GM12875 (cell line): ENCODE results near the gene FAM78A.
A peak's percentile ranks its signal among the peaks of the same experiment; 100 is the strongest.
"Not testable (repeated sequence)": the region's sequence is repeated elsewhere in the genome, so short reads cannot be mapped to it uniquely, and the experiment has no call there.

Source experiments
- H3K4me3 ChIP-seq: one replicate; pipeline ENCODE4 v1.5.1; 2011; ENCODE audit warnings: low read depth, low read length, control low read depth
- TF ChIP-seq, protein P1 (sequence below): IDR thresholded peaks from 2 replicates; pipeline ENCODE4 v1.5.1; 2011; ENCODE audit warnings: low read depth, mild to moderate bottlenecking, control low read depth, inconsistent platforms, low read length, moderate library complexity, borderline replicate concordance; ENCODE audit not compliant: insufficient read depth

Gene FAM78A

DNA sequence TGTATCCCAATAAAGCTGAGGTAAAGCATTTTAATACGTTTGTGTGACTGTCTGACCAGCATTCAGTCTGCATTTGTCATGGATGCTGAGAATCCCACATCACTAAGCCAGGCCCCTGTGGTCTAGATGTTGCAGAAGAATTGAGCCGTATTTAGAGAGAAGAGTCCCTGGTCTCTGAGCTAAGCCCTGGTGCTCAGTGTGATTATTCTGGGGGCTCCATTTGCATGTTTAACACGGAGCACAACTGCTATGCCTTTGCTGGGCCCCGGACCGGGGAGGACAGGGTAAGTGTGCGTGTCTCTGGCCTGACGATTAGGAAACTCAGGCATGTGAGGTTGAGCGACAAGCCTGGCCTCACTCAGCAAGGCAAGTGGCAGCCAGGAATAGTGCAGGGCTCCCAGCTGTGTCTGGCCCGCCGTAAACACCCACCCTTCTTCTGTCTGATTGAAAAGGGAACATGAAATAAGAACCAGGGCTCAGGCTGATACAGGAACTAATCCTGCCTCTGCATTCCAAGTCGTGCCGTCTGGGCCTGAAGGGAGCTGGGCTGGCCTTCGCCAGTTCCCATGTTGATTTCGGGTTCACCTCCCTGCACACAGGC, 22.3 kb downstream of the FAM78A start:
- H3K4me3 ChIP-seq, result no peak overlapping the region
- TF ChIP-seq, protein P1, sequence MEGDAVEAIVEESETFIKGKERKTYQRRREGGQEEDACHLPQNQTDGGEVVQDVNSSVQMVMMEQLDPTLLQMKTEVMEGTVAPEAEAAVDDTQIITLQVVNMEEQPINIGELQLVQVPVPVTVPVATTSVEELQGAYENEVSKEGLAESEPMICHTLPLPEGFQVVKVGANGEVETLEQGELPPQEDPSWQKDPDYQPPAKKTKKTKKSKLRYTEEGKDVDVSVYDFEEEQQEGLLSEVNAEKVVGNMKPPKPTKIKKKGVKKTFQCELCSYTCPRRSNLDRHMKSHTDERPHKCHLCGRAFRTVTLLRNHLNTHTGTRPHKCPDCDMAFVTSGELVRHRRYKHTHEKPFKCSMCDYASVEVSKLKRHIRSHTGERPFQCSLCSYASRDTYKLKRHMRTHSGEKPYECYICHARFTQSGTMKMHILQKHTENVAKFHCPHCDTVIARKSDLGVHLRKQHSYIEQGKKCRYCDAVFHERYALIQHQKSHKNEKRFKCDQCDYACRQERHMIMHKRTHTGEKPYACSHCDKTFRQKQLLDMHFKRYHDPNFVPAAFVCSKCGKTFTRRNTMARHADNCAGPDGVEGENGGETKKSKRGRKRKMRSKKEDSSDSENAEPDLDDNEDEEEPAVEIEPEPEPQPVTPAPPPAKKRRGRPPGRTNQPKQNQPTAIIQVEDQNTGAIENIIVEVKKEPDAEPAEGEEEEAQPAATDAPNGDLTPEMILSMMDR, result no peak

DNA sequence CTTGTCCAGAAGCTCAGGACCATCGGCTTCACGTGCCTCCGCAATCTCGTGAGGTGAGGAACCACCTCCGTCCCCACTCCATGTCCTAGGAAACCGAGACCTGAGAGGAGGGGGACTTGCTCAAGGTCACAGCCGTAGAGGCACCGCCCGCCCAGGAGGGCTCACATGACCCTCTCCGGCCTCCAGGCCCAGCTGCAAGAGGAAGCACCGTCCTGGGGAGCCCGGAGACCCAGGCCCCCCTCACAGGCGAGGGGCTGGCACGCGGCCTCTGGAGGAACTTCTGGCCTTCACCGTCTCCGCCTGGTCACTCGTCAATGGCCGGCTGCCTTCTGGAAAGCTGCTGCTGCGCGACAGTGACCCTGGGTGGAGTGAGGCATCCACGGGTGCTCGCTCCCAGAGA, 24.2 kb downstream of the FAM78A start:
- TF ChIP-seq, protein P1, result no peak
- H3K4me3 ChIP-seq, result peak overlapping the region; percentile 47

DNA sequence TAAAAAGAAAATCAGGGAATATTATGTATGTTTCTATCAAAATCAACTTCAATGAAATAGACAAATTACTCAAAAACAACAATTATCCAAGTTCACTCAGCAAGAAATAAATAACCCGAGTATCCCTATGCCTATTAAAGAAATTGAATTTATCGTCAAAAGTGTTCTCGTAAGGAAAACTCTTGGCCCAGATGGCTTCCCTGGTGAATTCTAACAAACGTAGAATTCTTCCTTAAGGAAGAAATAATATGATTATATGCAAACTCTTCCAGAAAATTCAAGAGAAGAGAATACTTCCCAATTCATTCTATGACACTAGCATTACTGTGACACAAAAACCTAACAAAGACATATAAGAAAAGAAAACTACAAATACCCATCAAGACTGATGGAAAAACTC, 29.7 kb downstream of the FAM78A start:
- TF ChIP-seq, protein P1, result no peak
- H3K4me3 ChIP-seq, result no peak overlapping the region

DNA sequence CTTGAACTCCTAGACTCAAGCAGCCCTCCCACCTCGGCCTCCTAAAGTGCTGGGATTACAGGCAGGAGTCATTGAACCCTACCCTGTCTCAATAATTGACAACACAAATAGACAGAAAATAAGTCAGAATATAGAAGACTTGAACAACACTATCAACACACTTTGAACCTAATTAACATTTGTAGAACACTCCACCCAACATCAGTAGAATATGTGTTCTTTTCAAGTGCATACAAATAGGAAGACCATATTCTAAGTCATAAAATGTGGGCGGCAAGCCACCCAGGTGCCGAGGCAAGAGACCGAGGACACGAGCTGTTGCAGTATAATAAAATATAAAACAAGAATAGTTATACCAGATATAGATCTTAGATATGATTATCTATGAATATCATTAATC, 32.0 kb downstream of the FAM78A start:
- H3K4me3 ChIP-seq, result not testable (repeated sequence)

DNA sequence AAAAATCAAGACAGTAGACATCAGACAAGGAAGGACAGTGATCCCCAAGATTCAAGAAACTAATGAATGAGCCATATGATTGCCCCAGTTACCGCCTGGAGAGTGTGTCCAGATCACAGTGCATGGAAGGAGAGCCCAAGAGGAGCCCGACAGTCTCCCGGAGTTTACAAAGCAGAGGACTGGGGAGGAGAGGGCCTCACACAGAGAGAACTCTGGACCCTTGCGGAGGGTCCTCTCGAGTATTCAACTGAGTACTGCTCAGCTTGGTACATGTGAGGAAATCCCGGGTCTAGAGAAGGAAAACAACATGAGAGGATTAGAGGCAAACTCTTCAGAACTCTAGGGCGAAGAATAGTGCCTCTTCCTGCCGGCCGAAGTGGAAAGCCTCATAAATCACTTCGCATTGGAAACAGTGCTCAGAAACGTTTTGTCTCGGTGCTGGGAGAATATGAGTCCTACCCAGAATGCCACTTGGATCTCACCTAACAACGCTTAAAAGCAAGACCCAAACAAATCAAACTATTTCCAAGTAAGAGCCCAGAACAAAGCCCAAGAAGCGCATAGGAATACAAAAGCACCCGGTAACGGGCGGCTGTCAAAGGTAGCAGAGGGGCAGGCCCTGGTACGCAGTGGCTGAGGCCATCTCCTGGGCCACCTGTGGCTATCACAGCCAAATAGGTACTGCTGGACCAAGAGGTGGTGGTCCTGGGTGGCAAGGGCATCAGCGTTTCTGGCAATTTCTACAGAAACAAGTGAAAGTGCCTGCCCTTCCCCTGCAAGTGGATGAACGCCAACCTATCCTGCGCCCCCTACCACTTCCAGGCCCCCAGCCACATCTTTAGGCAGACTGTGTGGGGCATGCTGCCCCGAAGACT, 36.0 kb downstream of the FAM78A start:
- TF ChIP-seq, protein P1, result no peak
- no peak overlapping the region for H3K4me3 ChIP-seq

DNA sequence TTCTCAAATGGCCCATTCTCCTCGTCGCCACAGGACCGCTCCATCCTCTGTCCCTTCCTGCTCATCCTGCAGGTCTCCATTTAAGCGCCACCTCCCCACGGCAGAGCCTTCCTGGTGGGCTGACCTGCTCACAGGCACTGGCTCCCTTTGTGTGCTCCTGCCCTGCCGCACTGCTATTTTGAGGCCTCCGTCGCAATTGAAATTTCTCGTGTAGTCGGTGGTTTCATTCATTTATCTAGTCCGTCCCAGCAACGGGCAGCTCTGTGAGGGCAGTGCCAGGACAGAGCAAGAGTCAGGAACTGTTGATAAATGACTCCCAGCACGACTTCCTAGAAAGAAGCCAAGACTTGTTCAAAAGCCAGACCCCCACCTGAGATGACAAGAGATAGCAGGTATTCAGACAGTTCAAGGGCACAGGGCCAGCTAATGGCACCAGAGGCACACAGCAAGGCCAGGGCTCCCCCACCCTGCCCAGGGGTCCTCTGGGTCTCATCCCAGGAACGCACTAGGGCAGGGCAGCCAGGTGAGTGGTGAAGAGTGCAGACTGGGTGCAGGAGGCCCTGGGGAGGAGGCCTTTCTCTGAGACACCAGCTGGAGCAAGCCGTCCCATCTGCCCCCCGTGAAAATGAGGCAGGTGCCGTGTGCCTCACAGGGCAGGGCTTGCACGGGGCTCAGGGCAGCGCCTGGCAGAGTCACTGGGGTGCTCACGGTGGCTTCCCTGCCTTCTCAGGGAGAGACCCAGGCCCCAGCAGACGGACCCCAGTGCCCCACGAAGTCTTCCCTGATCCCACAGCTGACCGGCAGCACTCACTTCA, 36.9 kb downstream of the FAM78A start:
- TF ChIP-seq, protein P1, result no peak
- no peak overlapping the region for H3K4me3 ChIP-seq

DNA sequence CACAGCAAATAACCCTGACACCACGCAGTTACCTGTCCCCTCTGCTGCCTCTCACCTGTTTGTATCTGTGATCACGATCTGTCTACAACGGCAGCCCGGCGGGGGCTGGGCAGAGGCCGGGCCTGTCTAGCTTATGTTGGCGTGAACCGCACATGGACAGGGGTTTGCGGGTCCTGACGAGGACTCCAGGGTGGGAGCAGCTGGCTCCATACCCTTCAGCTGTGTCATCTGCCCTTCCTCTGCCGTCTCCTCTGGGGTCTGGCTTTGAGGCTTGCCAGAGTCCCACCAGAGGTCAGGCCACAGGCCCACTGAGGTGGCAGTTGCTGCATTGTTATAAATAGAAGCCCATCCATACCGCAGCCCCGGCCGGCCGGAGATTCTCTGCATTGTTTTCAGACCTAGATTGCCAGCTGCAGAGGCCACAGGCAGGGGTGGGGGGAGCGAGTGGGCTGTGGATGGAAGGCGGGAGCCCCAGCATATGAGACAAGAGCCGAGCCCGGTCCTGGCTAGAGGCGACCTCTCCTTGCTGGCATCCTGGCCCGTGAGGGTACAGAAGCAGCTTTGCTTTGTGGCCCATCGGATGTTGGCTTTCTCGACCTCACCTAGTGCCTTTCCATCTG, 37.8 kb downstream of the FAM78A start:
- H3K4me3 ChIP-seq, result no peak overlapping the region
- TF ChIP-seq, protein P1, result no peak
